Amniotic stem cell (primary cell): ENCODE measurements around the gene LPP.
A peak's percentile ranks its signal among the peaks of the same experiment; 100 is the strongest.
"Not testable (repeated sequence)": the region's sequence is repeated elsewhere in the genome, so short reads cannot be mapped to it uniquely, and the experiment has no call there.

Experiments used
- DNase-seq: peaks from one replicate; lab custom pipeline; 2025; lab: John Stamatoyannopoulos, UW

Gene LPP

DNA sequence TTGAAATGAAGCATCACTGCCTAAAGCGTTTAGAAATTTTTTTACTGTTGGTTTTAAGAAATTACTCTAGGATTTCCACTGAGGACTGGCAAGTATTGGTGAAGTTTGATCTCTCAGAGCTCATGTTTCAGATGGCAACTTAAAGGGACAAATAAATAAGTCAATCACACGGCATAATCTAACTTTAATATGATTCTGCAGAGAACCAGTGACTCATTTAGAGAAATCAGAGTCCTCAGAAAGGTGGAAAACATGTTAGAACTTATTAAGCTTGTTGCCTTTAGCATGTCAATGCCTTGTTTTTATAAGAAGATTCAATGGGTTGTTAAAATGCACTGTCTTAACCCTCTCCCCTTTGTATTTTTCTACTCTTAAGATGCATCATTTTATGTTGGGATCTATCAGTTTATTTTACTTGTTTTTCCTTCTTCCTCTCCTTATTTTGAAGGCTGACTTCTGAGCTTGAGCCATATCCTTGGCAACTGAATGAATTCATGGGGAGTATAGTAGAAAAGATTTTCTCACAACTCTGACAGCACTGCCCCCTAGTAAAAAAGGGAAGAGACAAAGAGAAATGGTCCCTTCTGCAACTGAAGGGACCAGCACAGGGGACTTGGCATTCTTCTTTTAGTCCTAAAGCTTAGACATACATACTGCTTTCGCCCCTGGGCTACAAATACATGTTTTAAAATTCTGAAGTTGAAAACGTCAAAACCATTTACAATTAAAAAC lies 431.2 kb downstream of the LPP start:
- DNase-seq = no peak

- DNase-seq = no peak
These were observed 435.1 kb downstream of the LPP start for GRCh38 chr3:188589071-188589470.

DNA sequence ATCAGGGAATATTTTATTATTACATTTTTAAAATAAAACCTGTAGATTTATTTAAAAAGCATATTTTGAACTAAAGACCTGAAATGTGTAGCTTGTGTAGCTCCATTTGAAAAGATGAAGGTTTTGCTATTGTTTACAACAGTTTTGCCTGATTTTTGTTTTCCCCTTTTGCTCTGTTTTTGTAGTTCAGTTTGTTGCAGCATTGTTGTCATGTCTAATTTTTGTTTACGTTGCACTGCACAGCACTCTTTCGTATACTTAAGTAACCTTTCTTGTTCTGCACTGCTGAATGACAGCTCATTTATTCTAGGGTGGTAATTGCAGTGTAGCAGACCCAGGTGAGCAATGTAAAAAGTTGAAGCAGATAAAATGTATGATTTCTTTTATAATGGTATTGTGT lies 435.8 kb downstream of the LPP start:
- no peak for DNase-seq

DNA sequence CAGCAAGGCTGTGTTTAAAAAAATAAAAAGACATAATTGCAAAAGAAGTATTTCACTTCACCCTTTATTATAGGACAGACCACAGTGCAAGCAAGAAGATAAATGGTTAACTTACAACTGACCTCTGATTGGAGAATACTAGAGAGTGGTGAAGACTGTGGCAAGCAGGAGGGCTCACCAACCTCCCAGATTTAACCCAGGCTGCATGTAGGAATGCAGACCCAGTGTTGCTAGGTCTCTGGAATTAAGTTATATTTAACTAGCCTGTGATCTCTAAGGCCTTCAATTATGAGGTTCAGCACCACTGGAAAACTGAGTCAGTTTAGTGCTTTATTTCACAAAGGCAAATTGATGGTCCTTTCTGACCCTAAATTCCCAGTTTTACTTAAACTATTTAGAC lies 436.6 kb downstream of the LPP start:
- no peak for DNase-seq

DNA sequence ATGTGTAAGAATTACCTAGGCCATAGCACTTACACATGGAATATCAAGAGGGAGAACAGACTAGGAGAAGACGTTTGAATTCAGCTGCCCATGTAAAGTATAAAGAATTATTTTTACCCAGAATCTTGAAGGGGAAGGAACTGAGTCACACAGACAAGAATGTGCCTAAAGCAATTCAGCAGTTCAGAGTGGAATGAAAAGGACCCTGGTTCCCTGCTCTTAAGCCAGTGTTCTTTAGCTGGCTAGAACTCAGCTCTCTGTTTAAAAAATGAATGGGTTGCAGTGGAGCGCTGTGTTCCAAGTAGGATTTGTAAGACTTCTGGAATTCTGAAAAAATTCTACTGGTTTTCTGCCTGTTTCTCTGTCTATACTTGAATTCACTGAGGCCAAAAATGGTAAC lies 440.2 kb downstream of the LPP start:
- peak; percentile 77 for DNase-seq

DNA sequence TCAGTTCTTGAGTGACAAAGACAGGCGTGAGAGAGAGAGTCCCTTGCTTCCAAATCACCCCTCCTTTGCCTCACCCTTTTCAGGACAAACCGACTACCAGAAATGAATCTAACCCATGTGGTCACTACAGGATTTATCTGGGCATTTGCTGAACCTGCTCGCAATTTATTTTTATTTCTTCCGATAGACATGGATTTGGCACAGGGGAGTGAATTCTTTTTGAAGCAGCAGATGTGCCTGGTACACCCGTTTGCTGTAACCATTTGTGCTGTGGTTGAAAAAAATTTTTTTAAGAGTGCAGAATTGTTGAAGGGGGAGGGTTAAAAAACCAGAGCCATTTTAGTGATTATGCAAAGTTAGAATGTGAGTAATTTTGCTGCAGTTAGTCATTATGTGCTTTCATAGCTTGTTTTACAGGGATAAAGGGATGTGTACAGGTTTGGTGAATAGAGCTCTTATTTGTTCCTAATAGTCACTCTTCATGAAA lies 442.0 kb downstream of the LPP start:
- DNase-seq = no peak

GRCh38 chr3:188598894-188599293 lies 444.9 kb downstream of the LPP start:
- DNase-seq = no peak

DNA sequence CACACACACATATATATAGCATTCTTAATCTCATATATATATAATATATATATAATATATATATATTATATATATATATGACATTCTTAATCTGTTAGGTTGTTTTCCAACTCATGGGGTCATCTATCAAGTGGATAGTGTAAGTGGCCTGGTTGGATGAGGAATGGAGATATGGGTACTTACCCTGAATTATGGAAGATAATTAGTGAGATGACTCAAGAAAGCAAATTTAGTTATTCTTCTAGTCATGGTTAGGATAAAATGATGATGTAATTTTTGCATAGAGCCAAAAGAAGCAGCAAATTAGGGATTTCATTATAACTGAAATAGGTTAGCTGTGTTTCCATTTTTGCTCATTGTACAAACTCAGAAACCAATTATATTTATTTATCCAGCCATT lies 448.2 kb downstream of the LPP start:
- DNase-seq = no peak

GRCh38 chr3:188602620-188603019 lies 448.7 kb downstream of the LPP start:
- DNase-seq = no peak

GRCh38 chr3:188604651-188605050 lies 450.7 kb downstream of the LPP start:
- DNase-seq = no peak

DNA sequence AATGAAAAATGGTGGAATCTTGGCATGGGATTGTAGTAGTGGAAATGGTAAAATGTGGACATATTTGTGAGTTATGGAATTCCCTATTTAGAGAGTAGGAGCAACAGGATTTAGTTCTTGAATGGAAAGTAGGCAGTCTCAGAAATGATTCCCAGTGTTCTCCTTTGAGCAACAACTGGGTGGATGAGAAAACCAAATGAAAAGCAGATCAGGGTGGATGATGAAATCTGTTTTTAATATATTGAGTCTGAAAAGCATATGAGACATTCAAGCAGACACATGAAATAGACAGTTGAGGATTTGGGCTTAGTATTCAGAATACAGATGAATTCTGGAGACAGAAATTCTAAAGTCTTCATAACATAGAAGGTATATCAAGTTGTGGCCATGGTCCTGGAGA lies 451.3 kb downstream of the LPP start:
- no peak for DNase-seq

DNA sequence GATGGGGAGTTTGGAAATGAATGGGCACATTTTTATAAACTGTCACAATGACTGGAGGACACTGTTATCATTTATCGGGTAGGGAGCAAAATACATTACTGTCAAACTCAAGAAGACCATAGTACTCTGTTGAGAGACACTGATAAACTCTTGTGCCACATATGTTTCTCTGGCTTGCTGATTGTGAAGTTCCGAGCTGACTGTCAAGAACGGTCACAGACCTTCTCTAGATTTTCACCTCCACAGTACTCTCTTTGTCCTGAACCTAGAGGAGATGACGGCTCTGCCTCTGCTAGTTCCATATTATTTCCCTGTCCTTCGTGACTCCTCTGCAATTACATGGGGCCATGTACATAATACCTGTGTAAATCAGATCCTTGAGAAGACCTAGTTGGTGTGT lies 451.9 kb downstream of the LPP start:
- no peak for DNase-seq

DNA sequence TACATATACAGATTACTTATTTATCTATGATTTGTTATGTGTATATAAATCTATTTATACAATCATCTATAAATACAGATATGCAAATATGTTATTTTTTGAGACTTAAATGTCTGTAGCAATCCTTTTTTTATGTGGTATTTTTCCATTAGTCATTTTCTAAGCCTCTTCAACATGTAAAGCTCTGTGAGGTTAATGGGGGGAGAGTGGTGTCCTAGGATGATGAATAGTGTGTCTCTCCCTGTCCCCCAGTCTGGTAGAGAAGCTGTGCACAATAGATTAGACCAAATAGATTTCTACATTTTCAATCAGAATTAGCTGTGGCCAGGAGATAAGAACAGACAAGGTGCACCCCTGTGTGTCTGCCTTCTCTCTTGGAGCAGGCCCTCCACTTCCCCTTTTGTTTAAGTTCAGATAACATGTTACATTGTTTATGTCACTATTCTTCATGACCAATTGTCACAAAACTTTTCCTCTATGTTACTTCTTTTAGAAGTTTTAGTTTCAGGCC lies 453.9 kb downstream of the LPP start:
- DNase-seq = no peak

GRCh38 chr3:188608401-188608800 lies 454.4 kb downstream of the LPP start:
- DNase-seq = no peak

GRCh38 chr3:188613721-188614120 lies 459.8 kb downstream of the LPP start:
- DNase-seq = not testable (repeated sequence)

DNA sequence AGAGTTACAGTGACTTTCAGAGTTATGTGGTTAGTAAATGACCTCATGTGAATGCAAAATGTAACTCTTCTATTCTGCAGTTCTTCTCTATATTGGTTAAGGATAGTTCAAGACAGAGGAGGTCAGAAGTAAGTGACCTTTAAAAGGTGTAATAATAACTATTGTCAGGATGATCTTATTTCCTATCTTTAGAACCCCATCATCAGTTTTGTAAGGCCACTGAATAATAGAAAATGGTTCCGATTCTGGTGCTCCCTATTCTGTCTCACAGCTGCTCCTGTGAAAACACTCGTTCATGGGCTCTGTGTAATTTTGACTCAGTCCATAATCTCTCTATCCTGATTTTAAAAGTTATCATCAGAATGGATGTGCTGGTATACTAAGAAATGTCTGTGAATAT lies 463.3 kb downstream of the LPP start:
- DNase-seq = no peak

GRCh38 chr3:188617988-188618701 lies 464.2 kb downstream of the LPP start:
- no peak for DNase-seq

DNA sequence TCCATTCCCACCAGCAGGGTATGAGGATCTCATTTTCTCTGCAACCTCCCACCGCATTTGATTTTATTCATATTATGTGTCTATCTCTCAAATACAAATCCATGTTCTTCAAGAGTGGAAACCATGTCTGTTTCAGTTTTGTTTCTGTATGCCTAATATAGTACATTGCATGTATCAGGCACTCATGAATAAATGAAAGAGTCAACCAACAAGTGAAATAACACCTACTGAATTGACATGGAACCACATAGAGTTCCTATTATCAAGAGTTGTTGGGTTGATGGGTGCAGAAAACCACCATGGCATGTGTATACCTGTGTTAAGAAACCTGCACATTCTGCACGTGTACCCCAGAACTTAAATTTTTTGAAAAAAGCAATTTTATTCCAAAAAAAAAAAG lies 466.8 kb downstream of the LPP start:
- DNase-seq = no peak

GRCh38 chr3:188624384-188624783 lies 470.4 kb downstream of the LPP start:
- peak; percentile 10 for DNase-seq

DNA sequence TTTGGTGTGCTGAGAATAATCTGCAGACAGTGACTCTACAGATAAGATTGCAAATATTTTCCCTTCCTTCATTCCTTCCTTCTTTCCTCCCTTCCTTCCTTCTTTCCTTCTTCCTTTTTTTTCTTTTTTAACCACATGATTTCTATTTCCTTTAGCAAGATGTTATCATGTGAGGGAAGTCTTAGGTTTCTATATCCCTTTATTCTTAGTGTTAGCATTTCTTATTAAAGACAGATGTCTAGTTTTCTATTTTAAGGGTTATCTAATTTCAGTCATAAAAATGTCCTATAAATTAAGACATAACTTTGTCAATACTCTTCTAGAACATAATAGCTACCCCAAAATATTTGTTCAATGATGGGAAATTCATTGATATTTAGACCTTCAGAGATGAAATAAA lies 470.9 kb downstream of the LPP start:
- no peak for DNase-seq

DNA sequence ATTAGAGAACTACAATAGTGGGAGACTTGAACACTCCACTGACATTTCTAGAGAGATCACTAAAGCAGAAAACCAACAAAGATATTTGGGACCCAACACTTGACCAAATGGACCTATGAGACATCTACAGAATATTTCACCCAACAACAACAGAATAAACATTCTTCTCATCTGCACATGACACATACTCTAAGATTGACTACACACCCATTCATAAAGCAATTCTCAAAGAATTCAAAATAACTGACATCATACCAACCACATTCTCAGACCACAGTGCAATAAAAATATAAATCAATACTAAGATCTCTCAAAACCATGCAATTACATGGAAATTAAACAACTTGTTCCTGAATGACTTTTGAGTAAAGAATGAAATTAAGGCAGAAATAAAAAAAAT lies 473.7 kb downstream of the LPP start:
- DNase-seq = peak; percentile 46

GRCh38 chr3:188631291-188632010 lies 477.5 kb downstream of the LPP start:
- peak; percentile 63 for DNase-seq

DNA sequence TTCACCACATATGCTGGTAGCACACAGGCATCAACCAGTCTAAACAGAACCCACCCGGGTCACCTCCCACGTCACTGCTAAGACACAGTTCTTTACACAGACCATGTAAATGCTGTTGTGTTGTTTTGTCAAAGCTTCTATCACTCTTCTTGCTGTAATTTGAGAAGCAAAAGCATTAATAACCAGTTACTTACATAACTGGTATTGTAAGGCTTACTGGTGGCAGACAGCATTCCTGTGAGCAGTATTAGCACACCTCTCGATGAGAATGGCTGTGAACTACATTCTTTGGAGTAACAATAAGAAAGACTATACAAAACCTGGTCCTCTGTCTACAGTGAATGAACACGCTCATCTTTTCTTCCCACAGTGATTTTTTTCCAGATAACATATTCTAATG lies 479.2 kb downstream of the LPP start:
- no peak for DNase-seq
